Amniotic epithelial cell (primary cell): ENCODE measurements around the gene DIRAS1.
"Not testable (repeated sequence)": the region's sequence is repeated elsewhere in the genome, so short reads cannot be mapped to it uniquely, and the experiment has no call there.

Experiments used
- DNase-seq: peaks from one replicate; pipeline ENCODE4 v3.0.0-alpha.2; 2010; ENCODE audit warnings: low read depth

DIRAS1 gene

GRCh38 chr19:2726904-2727639 lies 5.9 kb upstream of the DIRAS1 start:
- no peak for DNase-seq

GRCh38 chr19:2726160-2726855 lies 5.1 kb upstream of the DIRAS1 start:
- DNase-seq: no peak

DNA sequence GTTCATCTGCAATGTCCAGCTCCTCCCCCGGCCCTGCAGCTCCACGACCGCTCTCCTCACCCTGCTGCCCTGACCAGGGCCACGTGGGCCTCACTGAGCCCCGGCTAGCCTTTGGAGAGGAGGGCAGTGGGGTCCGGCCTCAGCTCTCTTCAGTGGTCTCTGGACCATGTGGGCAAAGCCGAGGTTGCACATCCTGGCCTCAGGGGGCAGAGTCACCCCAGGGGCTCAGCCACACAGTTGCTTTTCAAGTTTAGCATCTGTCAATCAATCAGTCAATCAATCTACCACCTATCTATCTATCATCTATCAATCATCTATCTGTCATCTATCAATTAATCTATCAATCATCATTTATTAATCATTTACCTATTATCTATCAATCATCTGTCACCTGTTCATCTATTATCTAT lies 3.0 kb upstream of the DIRAS1 start:
- no peak for DNase-seq

DNA sequence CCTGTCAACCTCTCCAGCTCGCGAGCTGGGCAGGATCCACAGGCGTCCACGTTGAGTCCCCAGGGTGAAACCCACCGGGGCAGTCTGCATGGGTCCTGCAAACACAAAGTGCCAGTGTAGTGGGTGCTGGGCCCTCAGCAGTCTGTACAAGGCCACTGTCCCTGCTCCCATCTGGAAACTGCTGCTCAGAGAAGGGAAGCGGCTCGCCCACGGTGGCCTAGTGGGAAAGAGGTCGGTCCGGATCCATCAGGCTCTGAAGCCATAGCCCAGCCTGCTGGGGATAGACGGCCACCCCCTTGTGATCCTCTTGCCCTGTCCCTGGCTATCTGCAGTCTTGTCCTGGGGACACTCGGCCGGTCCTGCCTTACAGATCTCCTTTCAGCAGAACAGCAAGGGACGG lies 2.6 kb upstream of the DIRAS1 start:
- no peak for DNase-seq

DNA sequence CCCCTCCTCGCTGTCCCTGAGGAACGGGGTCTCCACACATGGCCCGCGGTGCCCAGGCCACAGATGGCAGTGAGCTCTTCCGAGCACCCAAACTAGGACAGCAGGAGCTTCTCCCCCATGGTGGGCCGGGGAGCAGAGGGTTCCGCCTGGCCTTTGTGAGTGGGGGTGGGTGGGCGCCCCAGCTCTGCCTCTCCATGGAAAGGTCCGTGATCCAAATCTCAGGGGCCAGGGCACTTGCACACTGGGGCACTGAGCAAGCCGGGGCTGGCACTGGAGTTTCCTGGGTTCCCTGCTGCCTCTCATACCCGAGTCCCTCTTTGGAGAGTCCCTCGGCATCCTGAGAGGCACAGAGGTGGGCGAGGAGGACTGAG lies 2.2 kb upstream of the DIRAS1 start:
- DNase-seq: no peak

DNA sequence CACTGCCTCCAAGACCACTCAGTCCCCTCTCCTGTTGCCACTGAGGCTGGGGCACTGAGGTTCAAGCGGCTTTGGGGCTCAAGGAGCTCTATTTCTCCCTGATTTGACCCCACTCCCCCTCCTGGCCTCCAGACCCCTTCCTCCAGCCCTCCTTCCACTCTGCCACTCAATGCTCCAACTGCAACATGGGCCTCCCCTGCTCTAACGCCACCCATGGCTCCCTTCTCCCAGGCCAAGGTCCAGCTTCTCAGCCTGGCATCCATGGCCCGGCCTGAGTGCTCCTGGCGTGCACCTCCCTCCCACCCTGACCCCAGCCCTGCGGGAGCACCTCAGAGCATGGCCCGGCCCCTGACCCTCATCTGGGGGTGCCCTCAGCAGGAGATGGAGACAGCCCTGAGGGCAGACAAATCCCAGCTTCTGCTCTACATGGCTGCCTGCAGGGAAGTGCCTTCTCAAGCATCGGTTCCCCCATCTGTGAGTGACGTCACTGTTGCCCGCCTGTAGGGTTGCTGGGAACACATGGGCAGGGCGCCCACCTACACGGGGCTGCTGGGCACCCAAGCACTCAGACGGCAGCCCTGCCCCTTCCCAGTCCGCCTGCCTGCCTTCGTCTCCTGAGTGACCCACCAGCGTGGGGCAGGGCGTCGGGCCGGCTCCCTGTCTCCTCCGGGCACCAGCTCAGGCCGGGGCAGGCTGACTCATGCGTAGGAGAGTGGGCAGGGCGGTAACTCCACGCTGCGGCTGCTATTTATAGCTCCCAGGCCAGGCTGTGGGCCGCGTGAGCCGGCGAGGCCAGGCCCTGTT lies 1.6 kb upstream of the DIRAS1 start:
- peak; percentile 89 for DNase-seq

DNA sequence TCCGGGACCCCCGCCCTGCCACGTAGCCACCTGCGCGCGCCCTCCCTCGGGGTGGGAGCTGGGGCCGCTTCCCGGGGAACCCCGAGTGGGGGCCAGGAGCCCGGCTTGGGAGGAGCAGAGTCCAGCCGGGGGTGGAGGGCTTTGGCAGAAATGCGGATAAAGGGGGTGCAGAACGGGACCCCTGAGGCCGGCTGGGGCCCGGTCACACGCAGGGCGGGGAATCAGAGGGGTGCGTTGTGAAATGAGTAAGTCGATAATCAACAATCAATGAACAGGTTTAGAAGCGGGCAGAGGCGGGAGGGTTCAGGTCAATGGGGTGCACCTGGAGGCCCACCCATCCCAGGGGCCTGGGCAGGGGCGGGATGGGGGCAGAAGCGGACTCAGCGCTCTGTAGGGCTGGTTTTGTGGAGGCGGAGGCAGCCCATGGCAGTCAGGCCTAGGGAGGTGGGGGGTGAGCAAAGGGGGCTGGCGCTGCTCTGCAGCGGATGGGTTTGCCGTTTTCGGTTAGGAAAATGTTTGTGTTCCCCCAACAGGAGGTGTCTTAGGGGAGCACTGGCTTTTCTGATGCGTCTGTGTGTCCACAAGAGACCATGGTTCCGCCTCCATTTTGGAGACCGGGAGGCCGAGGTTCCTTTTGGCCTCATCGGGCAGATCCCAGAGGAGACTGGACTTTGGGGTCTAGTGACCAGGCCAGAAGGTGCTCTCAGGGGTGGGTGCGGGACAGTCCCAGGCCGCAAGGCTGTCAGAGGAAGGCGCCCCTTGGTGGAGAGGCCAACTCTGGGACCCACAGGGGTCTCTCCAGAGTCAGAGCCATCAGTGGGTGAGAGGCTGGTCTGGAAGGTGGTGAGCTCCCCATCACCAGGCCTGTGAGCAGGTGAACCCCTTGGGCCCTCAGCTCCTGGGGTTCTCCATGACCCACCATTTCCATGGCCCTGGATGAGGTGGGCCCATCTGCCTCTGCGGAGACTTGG lies 683 bp upstream of the DIRAS1 start:
- no peak for DNase-seq

GRCh38 chr19:2719920-2720776 lies 1.0 kb downstream of the DIRAS1 start:
- DNase-seq: no peak

DNA sequence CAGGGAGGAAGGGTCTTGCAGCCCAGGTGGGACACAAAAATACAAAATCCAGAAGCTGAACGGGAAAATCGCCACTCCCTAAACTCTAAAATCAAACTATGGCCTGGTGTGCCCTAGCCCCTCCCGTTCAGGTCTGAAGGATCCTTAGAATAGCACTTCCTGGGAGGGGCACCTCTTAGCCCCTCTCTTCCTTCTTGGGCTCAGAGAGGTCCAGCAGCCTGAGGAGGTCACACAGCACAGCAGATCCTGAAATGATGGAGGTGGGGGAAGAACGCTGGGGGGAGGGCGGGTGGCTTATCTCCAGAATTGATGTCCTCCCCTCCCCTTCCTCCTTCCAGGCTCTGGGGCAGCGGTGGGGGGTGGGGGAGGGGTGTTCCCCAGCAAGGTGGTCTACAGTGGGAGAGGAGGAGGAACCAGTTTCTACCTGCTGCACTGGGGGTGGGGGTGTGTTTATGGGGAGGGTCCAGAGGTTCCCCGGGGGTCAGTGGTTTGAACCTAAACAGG lies 1.9 kb downstream of the DIRAS1 start:
- no peak for DNase-seq

- DNase-seq: no peak
Measured at GRCh38 chr19:2717638-2718541, 3.3 kb downstream of the DIRAS1 start.

- no peak for DNase-seq
Measured at GRCh38 chr19:2716722-2717637, 4.2 kb downstream of the DIRAS1 start.

GRCh38 chr19:2716275-2716650 lies 4.9 kb downstream of the DIRAS1 start:
- DNase-seq: no peak

- no peak for DNase-seq
Measured at GRCh38 chr19:2715470-2716274, 5.5 kb downstream of the DIRAS1 start.

DNA sequence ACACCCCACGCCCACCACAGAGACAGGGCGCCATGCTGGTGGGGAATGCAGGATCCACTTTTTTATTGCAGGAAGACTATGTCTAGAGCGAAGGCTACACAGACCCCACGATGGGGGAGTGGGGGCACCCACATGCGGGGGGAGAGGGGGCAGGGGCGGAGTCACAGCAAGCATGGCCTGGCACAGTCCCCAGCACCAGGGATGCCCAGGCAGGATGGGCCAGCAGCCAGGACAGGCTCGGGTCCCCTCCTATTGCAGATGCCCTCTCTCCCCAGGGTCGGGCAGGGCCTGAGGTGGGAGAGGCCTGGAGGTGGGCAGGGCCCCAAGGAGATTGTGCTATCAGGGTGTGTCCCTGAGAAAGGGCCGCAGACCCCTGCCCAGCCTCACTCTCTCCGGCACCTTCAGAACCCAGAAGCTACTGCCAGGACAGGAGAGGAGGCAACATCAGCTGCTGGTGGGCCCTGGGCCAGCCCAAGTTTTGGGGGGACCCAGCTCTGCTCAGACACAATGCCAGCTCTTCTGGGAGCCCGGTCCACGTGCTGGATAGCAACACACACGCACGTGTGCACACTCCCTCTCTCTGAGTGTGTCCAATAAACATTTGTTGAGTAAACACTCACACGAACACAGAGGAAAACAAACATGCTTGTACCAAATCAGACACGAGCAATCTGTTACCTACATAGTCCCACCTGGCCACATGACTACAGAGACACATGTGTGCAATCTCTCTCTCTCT lies 6.5 kb downstream of the DIRAS1 start:
- DNase-seq: no peak

DNA sequence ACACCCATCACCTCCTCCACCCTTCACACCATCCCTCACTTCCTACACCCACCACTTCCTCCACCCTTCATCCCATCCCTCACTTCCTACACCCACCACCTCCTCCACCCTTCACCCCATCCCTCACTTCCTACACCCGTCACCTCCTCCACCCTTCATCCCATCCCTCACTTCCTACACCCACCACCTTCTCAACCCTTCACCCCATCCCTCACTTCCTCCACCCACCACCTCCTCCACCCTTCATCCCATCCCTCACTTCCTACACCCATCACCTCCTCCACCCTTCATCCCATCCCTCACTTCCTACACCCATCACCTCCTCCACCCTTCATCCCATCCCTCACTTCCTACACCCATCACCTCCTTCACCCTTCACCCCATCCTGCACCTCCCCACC lies 7.1 kb downstream of the DIRAS1 start:
- DNase-seq: not testable (repeated sequence)

- not testable (repeated sequence) for DNase-seq
Measured at GRCh38 chr19:2713170-2713569, 8.0 kb downstream of the DIRAS1 start.

DNA sequence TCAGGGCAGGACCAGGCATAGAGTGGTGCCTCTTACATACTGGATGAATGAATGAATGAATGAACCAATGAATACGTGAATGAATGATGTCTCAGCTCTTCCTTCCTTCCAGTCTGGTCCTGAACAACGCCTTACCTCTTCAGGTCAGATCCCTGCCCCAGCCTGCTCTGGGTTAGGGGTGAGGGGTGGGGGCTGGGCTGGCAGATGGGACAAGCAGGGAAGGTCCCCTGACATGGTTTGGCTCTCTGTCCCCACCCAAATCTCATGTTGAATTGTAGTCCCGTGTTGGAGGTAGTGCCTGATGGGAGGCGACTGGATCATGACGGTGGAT lies 9.3 kb downstream of the DIRAS1 start:
- no peak for DNase-seq
